Panc1 (cell line): ENCODE results near the gene SMAGP.

Source experiments
- TF ChIP-seq, protein P1 (sequence below), 2 experiments: IDR thresholded peaks; 2 replicates each; pipeline ENCODE4 v1.6.1; 2011 to 2012; ENCODE audit warnings: low read depth in 2 of 2, control low read depth in 1 of 2, low read length in 1 of 2, mild to moderate bottlenecking in 1 of 2, moderate library complexity in 1 of 2; ENCODE audit not compliant: insufficient read depth in 1 of 2
- TF ChIP-seq, protein P2 (sequence below): fragments of 450-650 bp; IDR thresholded peaks from 2 replicates; pipeline ENCODE4 v1.5.1; 2017; ENCODE audit warnings: mild to moderate bottlenecking

- TF ChIP-seq, protein P1, sequence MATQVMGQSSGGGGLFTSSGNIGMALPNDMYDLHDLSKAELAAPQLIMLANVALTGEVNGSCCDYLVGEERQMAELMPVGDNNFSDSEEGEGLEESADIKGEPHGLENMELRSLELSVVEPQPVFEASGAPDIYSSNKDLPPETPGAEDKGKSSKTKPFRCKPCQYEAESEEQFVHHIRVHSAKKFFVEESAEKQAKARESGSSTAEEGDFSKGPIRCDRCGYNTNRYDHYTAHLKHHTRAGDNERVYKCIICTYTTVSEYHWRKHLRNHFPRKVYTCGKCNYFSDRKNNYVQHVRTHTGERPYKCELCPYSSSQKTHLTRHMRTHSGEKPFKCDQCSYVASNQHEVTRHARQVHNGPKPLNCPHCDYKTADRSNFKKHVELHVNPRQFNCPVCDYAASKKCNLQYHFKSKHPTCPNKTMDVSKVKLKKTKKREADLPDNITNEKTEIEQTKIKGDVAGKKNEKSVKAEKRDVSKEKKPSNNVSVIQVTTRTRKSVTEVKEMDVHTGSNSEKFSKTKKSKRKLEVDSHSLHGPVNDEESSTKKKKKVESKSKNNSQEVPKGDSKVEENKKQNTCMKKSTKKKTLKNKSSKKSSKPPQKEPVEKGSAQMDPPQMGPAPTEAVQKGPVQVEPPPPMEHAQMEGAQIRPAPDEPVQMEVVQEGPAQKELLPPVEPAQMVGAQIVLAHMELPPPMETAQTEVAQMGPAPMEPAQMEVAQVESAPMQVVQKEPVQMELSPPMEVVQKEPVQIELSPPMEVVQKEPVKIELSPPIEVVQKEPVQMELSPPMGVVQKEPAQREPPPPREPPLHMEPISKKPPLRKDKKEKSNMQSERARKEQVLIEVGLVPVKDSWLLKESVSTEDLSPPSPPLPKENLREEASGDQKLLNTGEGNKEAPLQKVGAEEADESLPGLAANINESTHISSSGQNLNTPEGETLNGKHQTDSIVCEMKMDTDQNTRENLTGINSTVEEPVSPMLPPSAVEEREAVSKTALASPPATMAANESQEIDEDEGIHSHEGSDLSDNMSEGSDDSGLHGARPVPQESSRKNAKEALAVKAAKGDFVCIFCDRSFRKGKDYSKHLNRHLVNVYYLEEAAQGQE (IDR thresholded peaks at IDR 0.05; ENCODE audit: insufficient read depth in 1 of 2, low read depth in 2 of 2, low read length in 1 of 2): no peak
- TF ChIP-seq, protein P2, sequence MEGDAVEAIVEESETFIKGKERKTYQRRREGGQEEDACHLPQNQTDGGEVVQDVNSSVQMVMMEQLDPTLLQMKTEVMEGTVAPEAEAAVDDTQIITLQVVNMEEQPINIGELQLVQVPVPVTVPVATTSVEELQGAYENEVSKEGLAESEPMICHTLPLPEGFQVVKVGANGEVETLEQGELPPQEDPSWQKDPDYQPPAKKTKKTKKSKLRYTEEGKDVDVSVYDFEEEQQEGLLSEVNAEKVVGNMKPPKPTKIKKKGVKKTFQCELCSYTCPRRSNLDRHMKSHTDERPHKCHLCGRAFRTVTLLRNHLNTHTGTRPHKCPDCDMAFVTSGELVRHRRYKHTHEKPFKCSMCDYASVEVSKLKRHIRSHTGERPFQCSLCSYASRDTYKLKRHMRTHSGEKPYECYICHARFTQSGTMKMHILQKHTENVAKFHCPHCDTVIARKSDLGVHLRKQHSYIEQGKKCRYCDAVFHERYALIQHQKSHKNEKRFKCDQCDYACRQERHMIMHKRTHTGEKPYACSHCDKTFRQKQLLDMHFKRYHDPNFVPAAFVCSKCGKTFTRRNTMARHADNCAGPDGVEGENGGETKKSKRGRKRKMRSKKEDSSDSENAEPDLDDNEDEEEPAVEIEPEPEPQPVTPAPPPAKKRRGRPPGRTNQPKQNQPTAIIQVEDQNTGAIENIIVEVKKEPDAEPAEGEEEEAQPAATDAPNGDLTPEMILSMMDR: no peak
Observed at GRCh38 chr12:51208016-51208660, 62.1 kb downstream of the SMAGP start.
